GM19025 (cell line): ENCODE data around the gene STK26.
"Not testable (repeated sequence)": the region's sequence is repeated elsewhere in the genome, so short reads cannot be mapped to it uniquely, and the experiment has no call there.

Experiments used
- ATAC-seq: cut with Tn5 transposase; IDR thresholded peaks from one replicate; pipeline ENCODE4 v1.9.1; 2021; ENCODE audit warnings: mild to moderate bottlenecking, low read depth, moderate library complexity; ENCODE audit not compliant: unreplicated experiment

STK26 gene

DNA sequence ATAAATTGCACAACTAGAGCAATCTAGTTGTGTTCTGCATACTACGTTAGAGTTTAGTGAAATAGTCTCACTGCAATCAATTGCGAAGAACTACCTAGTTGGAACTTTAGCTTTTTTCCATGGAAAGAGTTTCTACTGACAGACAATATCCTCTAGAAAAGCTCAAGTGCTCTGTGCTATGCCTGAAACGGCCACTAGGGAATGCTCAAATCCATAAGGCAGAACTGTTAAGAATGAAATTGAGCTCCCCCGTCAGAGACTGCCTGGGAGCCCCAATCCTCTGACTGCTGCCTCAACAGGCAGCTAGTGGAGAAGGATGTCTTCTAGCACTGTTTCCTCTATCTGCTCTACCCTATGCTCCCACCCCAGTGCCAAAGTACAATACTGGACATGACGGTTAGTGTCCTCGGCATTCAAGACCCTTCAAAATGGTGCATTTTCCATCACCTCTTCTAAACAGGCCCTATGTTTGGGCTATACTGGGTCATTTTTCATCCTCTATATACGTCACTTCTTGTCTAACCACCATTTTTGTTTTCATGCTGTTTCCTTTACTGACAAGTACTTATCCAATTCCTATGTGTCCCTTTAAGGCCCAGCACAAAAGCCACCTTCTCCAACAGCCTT is 69.5 kb downstream of the STK26 start:
- peak; percentile 78 for ATAC-seq

- ATAC-seq, result no peak
Observed at GRCh38 chrX:132093239-132093860, 70.2 kb downstream of the STK26 start.

- ATAC-seq, result no peak
Observed at GRCh38 chrX:132094164-132094563, 71.1 kb downstream of the STK26 start.

DNA sequence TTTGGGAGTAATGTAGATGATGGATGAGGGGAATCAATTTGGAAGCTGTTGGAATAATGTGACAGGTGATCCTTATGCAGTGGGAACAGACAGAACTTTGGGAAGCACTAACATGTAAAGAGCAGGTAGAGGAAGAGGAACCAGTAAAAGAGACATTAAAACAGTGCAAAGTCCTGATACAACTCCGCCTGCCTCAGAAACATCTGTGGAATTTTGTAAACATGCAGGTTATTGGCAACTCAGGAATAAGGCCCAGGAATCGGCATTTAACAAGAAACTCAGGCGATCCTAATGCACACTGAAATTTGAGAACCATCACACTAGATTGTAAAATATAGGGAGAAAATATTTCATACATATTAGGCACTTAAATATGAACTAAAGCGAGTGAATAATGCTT is 75.6 kb downstream of the STK26 start:
- ATAC-seq, result not testable (repeated sequence)

GRCh38 chrX:132101206-132101605 is 78.1 kb downstream of the STK26 start:
- ATAC-seq, result no peak

DNA sequence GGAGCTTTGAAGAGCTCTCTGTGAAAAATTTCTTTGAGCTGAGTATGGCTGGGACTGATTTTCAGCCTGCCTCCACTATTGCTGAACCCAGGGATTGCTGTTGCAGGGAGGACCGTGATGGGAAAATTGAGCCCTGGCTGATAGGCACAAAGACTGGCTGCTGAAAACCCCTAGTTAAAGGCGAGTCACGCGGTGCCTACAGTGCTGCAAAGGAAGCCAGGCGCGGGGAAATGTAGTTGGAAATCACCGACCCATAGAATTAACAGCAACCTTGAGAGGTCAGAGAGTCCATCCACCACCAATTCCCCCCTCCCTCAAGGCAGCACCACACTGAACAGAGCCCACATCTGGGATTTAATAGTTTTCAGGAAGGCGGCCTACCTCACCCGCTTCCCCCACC is 78.7 kb downstream of the STK26 start:
- no peak for ATAC-seq

GRCh38 chrX:132107291-132107690 is 84.2 kb downstream of the STK26 start:
- ATAC-seq, result no peak

DNA sequence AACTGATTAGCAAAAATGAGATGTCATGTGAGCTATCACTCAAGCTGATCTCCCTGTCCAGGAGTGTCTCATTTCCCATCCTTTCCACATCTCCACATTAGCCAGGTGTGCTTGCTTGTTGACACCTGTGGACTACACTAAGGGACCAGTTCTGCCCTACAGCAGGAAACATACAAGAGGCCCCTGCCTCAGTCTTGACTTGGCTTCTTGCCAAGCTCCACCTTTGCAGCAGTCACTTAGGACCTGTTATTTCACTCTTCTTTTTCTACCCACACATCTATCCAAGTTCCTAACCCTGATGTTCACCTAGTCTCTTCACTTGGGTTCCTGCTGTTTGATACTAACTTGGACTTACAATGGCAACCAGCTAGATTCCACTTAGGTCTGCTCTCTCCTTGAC is 91.5 kb downstream of the STK26 start:
- no peak for ATAC-seq

DNA sequence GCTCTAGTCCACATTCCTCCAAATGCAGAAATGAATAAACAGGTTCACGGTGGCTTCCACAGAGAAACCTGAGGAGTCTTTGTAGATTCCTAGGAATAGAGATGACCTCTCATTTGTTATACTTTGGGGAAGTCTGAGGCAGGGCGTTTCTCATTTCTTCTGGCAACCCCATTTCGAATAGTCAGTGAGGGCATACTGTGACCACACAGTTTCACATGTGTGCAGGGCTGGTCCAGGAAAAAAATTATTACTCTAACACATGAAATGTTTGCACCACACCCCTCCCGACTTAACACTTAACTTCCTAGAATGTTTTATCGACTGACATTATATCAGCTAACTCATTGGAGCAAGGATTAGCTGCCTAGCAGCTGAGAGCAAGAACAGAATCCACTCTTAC is 92.7 kb downstream of the STK26 start:
- no peak for ATAC-seq

- ATAC-seq, result no peak
Observed at GRCh38 chrX:132118358-132118757, 95.3 kb downstream of the STK26 start.

DNA sequence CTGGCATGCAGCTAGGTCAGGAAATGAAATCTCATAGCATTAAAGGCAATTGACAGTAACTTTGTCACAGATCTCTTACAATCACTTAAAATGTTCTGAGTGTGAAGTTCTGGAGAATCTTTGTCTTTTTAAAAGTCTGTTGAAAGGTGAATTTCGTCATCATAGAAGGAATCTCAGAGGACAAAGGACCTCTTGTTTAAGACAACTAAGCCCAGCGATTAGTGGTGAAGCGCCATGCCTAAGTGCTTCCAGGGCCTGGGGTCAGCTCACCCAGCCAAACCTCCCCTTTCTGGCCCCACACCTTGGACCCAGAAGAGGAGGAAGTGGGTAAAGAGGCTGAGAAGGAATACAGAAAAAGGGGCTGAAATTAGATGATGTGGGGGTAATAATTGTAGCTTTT is 96.2 kb downstream of the STK26 start:
- no peak for ATAC-seq

GRCh38 chrX:132119821-132120515 is 96.9 kb downstream of the STK26 start:
- no peak for ATAC-seq

DNA sequence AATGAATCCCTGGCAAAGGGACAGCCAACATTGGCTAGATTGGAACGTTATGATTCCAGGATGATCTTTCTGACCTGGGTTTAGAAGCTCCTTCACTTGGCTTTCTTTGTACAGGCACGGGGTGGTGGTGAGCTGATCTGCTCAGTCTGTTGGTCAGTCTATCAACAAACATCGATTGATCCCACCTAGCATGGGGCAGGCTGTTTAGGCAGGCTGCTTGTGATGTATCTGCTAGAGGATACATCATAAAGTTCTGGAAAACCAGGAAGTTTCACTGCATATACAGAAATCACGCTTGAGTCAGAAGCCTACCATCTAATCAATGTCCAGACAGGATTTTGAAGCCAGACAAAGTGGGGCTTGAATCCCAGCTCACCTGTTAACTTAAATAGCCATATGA is 97.8 kb downstream of the STK26 start:
- no peak for ATAC-seq
